ENCODE results near the gene AFTPH.

AFTPH gene

GRCh38 chr2:64609942-64610281 is 85.8 kb downstream of the AFTPH start:
- Histone ChIP-seq H3K27me3 (ENCODE audit: low read length) (no peaks in the 10 kb centered on the region; the same call in 1 of the 2 replicates), H3F3A (ENCODE audit: insufficient read depth) (0 out of 2 replicates have a peak, but pooled peaks cover 3% of the 10 kb centered on the region), H4K20me1 (ENCODE audit: low read depth, low read length) (no peaks in the 10 kb centered on the region), H3K27ac (ENCODE audit: low read depth, low read length) (no peak overlapping the region), H3K79me2 (ENCODE audit: insufficient read depth, low read length) (no peaks in the 10 kb centered on the region), H3K9me3 (ENCODE audit: insufficient read depth, low read length) (no peaks in the 10 kb centered on the region), H3K4me2 (ENCODE audit: low read depth, low read length, poor library complexity, severe bottlenecking) (peak overlapping the region; percentile 68), H3K36me3 (ENCODE audit: low read length) (no peaks in the 10 kb centered on the region), H3K9ac (ENCODE audit: low read length) (peak overlapping the region; percentile 63), H2AFZ (ENCODE audit: low read depth, low read length, severe bottlenecking) (peak overlapping the region; percentile 100), H3K4me3 (ENCODE audit: insufficient read depth, low read length, poor library complexity, severe bottlenecking) (peak overlapping the region; percentile 52), H3K9me2 (replicated peaks; ENCODE audit: insufficient read depth, low read length) (no peaks in the 10 kb centered on the region)
- no peak for TF ChIP-seq EZH2phosphoT487 (conservative IDR thresholded peaks at IDR 0.05; ENCODE audit: low read length)
- TF ChIP-seq CTCF (IDR thresholded peaks at IDR 0.05; ENCODE audit: insufficient read depth, low read length, poor library complexity, severe bottlenecking), result no peak

GRCh38 chr2:64610316-64610855 is 86.3 kb downstream of the AFTPH start:
- H3K27me3 ChIP-seq (ENCODE audit: low read length), result no peaks in the 10 kb centered on the region; the same call in 1 of the 2 replicates
- H3K9me3 ChIP-seq (ENCODE audit: insufficient read depth, low read length), result no peaks in the 10 kb centered on the region
- no peak overlapping the region for H2AFZ ChIP-seq (ENCODE audit: low read depth, low read length, severe bottlenecking)
- H4K20me1 ChIP-seq (ENCODE audit: low read depth, low read length), result no peaks in the 10 kb centered on the region
- H3F3A ChIP-seq (ENCODE audit: insufficient read depth), result 0 out of 2 replicates have a peak, but pooled peaks cover 3% of the 10 kb centered on the region
- no peaks in the 10 kb centered on the region for H3K36me3 ChIP-seq (ENCODE audit: low read length)
- no peak overlapping the region for H3K4me2 ChIP-seq (ENCODE audit: low read depth, low read length, poor library complexity, severe bottlenecking)
- H3K9ac ChIP-seq (ENCODE audit: low read length), result no peak overlapping the region
- no peak overlapping the region for H3K27ac ChIP-seq (ENCODE audit: low read depth, low read length)
- no peak for TF ChIP-seq EZH2phosphoT487 (conservative IDR thresholded peaks at IDR 0.05; ENCODE audit: low read length)
- TF ChIP-seq CTCF (IDR thresholded peaks at IDR 0.05; ENCODE audit: insufficient read depth, low read length, poor library complexity, severe bottlenecking), result no peak
- H3K9me2 ChIP-seq (replicated peaks; ENCODE audit: insufficient read depth, low read length), result no peaks in the 10 kb centered on the region
- no peak overlapping the region for H3K4me3 ChIP-seq (ENCODE audit: insufficient read depth, low read length, poor library complexity, severe bottlenecking)
- no peaks in the 10 kb centered on the region for H3K79me2 ChIP-seq (ENCODE audit: insufficient read depth, low read length)

GRCh38 chr2:64612575-64613195 is 88.6 kb downstream of the AFTPH start:
- H4K20me1 ChIP-seq (ENCODE audit: low read depth, low read length), result no peaks in the 10 kb centered on the region
- H3K4me3 ChIP-seq (ENCODE audit: insufficient read depth, low read length, poor library complexity, severe bottlenecking), result no peak overlapping the region
- no peak overlapping the region for H3K27ac ChIP-seq (ENCODE audit: low read depth, low read length)
- no peaks in the 10 kb centered on the region for H3K79me2 ChIP-seq (ENCODE audit: insufficient read depth, low read length)
- H3K36me3 ChIP-seq (ENCODE audit: low read length), result no peaks in the 10 kb centered on the region
- no peak for TF ChIP-seq CTCF (IDR thresholded peaks at IDR 0.05; ENCODE audit: insufficient read depth, low read length, poor library complexity, severe bottlenecking)
- no peak for TF ChIP-seq EZH2phosphoT487 (conservative IDR thresholded peaks at IDR 0.05; ENCODE audit: low read length)
- no peak overlapping the region for H3K9ac ChIP-seq (ENCODE audit: low read length)
- H3F3A ChIP-seq (ENCODE audit: insufficient read depth), result 0 out of 2 replicates have a peak, but pooled peaks cover 3% of the 10 kb centered on the region
- H3K9me3 ChIP-seq (ENCODE audit: insufficient read depth, low read length), result no peaks in the 10 kb centered on the region
- no peak overlapping the region for H2AFZ ChIP-seq (ENCODE audit: low read depth, low read length, severe bottlenecking)
- H3K9me2 ChIP-seq (replicated peaks; ENCODE audit: insufficient read depth, low read length), result no peaks in the 10 kb centered on the region
- H3K4me2 ChIP-seq (ENCODE audit: low read depth, low read length, poor library complexity, severe bottlenecking), result no peak overlapping the region
- H3K27me3 ChIP-seq (ENCODE audit: low read length), result no peaks in the 10 kb centered on the region; the same call in 1 of the 2 replicates
